GM12874 (cell line): ENCODE measurements around the gene DHPS.

Source experiments
- TF ChIP-seq, protein P1 (sequence below): IDR thresholded peaks from 2 replicates; pipeline ENCODE4 v1.5.1; 2011; ENCODE audit warnings: low read depth, mild to moderate bottlenecking, control low read depth, low read length, moderate library complexity; ENCODE audit not compliant: insufficient read depth

Gene DHPS

DNA sequence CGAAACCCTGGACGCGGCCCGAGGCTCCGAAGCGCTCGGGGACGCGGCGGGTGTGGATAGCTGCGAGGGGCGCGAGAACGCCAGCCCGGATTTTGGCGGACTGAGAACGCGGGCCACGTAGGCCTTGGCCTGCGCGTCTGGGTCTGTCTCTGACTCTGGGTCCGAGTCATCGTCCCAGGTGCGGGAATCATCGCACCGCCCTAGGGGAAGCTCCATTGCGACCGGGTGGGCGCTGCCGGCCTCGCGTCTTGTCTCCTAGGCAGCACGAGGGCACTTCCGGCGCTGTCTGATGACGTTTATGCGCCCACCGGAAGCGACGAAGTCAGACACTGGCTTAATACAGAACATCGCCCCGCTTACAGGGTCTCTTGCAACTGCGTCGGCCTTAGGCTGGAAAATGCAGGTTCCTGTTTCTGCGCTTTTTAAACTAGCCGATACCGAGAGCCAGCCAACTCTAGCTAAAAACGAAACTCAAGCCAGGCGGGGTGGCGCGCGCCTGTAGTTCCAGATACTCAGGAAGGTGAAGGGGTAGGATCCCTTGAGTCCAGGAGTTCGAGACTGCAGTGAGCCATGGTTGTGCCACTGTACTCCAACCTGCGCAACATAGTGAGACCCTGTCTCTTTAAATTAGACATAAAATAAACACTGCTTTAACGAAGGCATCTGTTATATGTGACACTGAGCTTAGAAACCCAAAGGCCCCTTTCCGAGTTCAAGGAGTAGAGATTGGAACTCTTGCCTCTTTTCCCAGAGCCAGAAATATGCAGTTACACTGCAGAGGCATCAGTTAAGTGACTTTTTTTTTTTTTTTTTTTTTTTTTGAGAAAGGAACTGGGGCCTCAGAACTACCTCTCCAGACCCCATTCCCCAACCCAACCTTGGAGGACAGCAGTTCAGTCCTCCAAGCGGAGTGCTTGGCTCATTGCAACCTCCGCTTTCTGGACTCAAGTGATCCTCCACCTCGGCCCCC is 15.0 kb upstream of the DHPS start, which contains the start of gene FBXW9:
TSS of gene FBXW9 (minus strand) at position 266 of the 970 bp plus-strand sequence. CDS start at position 216, 50 bp downstream.
- TF ChIP-seq, protein P1, sequence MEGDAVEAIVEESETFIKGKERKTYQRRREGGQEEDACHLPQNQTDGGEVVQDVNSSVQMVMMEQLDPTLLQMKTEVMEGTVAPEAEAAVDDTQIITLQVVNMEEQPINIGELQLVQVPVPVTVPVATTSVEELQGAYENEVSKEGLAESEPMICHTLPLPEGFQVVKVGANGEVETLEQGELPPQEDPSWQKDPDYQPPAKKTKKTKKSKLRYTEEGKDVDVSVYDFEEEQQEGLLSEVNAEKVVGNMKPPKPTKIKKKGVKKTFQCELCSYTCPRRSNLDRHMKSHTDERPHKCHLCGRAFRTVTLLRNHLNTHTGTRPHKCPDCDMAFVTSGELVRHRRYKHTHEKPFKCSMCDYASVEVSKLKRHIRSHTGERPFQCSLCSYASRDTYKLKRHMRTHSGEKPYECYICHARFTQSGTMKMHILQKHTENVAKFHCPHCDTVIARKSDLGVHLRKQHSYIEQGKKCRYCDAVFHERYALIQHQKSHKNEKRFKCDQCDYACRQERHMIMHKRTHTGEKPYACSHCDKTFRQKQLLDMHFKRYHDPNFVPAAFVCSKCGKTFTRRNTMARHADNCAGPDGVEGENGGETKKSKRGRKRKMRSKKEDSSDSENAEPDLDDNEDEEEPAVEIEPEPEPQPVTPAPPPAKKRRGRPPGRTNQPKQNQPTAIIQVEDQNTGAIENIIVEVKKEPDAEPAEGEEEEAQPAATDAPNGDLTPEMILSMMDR: no peak

DNA sequence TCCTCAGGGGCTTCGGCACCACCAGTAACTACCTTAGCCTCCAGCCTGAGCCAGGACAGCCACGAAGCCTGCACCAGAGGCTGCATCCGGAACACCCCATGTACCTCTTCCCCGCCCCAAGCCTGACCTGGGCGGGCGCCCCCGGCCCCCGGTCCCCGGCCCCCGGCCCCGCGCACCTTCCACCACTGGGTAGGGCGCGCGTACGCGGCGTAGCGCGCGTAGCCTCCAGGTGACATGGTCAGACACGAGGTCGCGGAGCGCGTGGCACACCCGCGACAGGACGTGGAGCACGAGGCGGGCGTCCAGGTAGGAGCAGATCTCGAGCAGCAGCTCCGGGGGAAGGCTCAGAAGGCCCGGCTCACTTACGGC is 14.3 kb upstream of the DHPS start:
- TF ChIP-seq, protein P1: no peak

DNA sequence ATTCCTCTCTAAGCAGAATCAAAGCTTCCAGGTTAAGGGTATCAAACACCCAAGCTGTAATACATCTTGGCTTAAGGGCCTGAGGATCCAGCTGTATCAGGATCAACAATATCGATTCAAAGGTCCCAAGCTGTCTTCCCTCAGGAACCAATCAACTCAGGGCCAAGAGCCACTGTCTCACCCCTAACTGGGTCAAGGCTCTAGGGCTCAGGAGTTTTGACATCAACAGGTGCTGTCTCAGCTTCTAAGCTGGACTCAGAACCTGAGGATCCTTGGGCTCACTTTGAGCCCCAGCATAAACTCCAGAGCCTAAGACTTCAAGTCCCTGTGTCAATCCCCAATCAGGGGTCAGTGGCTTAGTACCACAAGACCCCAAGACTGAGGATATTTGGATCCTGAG is 13.8 kb upstream of the DHPS start:
- TF ChIP-seq, protein P1: no peak

DNA sequence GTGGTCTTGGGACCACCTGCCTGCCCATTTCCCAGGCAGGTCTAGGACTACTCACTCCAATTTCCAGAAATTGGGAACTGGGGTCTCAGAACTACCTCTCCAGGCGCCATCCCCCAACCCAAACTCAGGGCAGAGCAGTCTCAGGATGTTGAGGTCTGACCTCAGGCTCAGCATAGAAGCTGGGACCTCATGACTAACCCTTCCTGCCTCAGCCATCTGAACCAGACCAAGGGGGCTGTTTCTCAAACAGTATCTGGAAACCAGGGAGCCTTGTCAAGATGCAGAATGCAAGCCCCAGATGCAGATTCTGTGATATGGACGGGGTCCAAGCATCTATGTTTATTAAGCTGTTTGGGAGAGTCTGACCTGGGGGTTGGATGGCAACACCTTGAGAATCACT is 13.4 kb upstream of the DHPS start:
- TF ChIP-seq, protein P1: no peak

DNA sequence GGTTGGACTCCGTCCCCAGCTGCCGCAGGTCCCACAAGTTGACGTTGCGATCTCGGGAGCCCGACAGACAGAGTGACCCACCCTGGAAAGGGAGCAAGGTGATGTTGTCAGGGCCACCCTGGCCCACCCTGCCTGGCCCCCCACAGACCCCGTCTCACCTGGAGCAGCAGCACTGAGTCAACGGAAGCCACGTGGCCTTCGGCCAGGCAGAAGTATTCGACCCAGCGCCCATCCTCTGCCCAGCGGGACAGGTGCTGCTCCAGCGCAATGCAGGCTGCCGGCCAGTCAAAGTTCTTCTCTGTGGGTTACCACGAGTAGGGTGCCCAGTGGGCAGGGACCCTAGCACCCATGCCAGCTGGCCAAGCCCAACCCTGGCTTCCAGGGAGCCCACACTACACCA is 13.0 kb upstream of the DHPS start:
- TF ChIP-seq, protein P1: no peak

DNA sequence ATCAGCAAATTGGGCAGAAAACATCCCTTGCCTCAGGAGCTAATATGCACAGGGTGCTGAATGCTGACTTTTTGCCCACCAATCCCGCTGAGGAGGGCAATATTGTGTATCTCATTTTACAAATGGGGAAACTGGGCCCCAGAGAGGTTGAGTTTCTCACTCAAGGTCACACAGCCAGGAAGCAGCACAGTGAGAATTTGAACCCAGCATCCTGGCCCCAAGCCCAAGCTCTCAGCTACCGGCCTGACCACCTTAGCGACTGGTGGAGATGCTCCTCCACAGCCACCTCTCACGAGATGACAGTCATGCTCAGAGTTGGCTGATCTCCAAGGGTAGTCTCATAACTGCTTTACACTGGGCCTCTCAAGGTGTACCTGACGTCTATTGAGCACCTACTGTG is 11.3 kb upstream of the DHPS start:
- TF ChIP-seq, protein P1: no peak

DNA sequence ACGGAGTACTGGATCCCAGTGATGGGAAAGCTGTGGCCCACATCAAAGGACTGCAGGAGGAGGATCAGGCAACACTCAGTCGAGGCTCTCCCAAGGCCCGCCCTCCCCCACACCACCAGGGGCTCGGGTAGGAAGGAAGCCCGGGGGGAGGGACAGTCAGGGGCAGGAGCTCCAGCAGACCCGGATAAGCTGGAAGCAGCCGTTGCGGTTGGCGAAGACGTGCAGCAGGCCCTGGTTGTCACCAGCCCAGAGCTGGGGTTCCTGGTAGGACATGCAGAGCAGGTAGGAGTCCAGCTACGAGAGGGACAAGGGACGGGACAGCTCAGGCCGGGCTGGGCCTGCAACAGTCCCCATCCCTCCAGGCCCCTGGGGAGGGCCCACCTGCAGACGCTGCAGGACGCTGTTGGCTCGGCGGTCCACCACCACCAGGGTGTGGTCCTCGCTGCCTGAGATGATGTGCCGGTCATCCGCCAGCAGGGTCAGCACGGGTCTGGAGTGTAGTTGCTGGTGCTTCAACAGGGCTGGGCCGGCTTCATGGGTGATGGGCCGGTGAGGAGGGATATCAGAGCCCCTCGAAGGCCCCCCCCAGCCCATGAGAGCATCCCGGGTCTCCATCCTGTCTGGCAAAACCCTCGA is 8.0 kb upstream of the DHPS start:
- TF ChIP-seq, protein P1: no peak
